GM12864 (cell line): Measurements from ENCODE around the gene MACROH2A1.

Experiments
- DNase-seq: peaks from one replicate; pipeline ENCODE4 v3.0.0-alpha.2; 2011; ENCODE audit warnings: low read depth
- H3K4me3 ChIP-seq: 2 replicates; pipeline ENCODE4 v1.5.1; 2011; ENCODE audit warnings: mild to moderate bottlenecking, low read depth, low read length, control low read depth
- CTCF ChIP-seq: IDR thresholded peaks from 2 replicates; pipeline ENCODE4 v1.5.1; 2011; ENCODE audit warnings: low read depth, mild to moderate bottlenecking, moderate library complexity, low read length, control low read depth, inconsistent platforms; ENCODE audit errors: missing control alignments

Gene MACROH2A1

GRCh38 chr5:135359374-135360165, 39.5 kb downstream of the MACROH2A1 start:
- DNase-seq = no peak
- no peak overlapping the region for H3K4me3 ChIP-seq
- no peak for TF ChIP-seq CTCF

GRCh38 chr5:135357685-135358084, 41.3 kb downstream of the MACROH2A1 start:
- H3K4me3 ChIP-seq = no peak overlapping the region
- no peak for DNase-seq
- no peak for TF ChIP-seq CTCF

- no peak overlapping the region for H3K4me3 ChIP-seq
- no peak for DNase-seq
- no peak for TF ChIP-seq CTCF
Observed at GRCh38 chr5:135356522-135357318, 42.3 kb downstream of the MACROH2A1 start.

- TF ChIP-seq CTCF = no peak
Observed at GRCh38 chr5:135355169-135355568, 43.9 kb downstream of the MACROH2A1 start.

GRCh38 chr5:135353952-135354721, 44.9 kb downstream of the MACROH2A1 start:
- no peak for DNase-seq
- no peak for TF ChIP-seq CTCF

More at GRCh38 chr5:135355169-135355568, 43.9 kb downstream of the MACROH2A1 start:
- DNase-seq = no peak
- H3K4me3 ChIP-seq = no peak overlapping the region

GRCh38 chr5:135350536-135350935, 48.5 kb downstream of the MACROH2A1 start:
- TF ChIP-seq CTCF = no peak
- no peak for DNase-seq
- H3K4me3 ChIP-seq = no peak overlapping the region

More at GRCh38 chr5:135353952-135354721, 44.9 kb downstream of the MACROH2A1 start:
- H3K4me3 ChIP-seq = no peak overlapping the region
